ENCODE results near the gene UVRAG.

UVRAG gene

GRCh38 chr11:76131142-76131541 lies 316.1 kb downstream of the UVRAG start:
- in situ Hi-C loops (cut with HindIII; ENCODE audit: low sequenced_read_pairs), result no loop called here

GRCh38 chr11:76131671-76132631 lies 316.9 kb downstream of the UVRAG start:
- in situ Hi-C loops (cut with HindIII; ENCODE audit: low sequenced_read_pairs), result no loop called here

- in situ Hi-C loops (cut with HindIII; ENCODE audit: low sequenced_read_pairs), result no loop called here
Measured at GRCh38 chr11:76134239-76134638, 319.2 kb downstream of the UVRAG start.

- in situ Hi-C loops (cut with HindIII; ENCODE audit: low sequenced_read_pairs), result no loop called here
Measured at GRCh38 chr11:76135491-76135890, 320.5 kb downstream of the UVRAG start.

- in situ Hi-C loops (cut with HindIII; ENCODE audit: low sequenced_read_pairs), result no loop called here
Measured at GRCh38 chr11:76139314-76139713, 324.3 kb downstream of the UVRAG start.

GRCh38 chr11:76140912-76141574 lies 326.0 kb downstream of the UVRAG start:
- in situ Hi-C loops (cut with HindIII; ENCODE audit: low sequenced_read_pairs), result no loop called here

- in situ Hi-C loops (cut with HindIII; ENCODE audit: low sequenced_read_pairs), result no loop called here
Measured at GRCh38 chr11:76141901-76142588, 327.0 kb downstream of the UVRAG start.

- in situ Hi-C loops (cut with HindIII; ENCODE audit: low sequenced_read_pairs), result no loop called here
Measured at GRCh38 chr11:76143274-76143673, 328.3 kb downstream of the UVRAG start.

GRCh38 chr11:76147106-76147740 lies 332.2 kb downstream of the UVRAG start:
- in situ Hi-C loops (cut with HindIII; ENCODE audit: low sequenced_read_pairs), result no loop called here

- in situ Hi-C loops (cut with HindIII; ENCODE audit: low sequenced_read_pairs), result no loop called here
Measured at GRCh38 chr11:76148231-76148630, 333.2 kb downstream of the UVRAG start.

- in situ Hi-C loops (cut with HindIII; ENCODE audit: low sequenced_read_pairs), result no loop called here
Measured at GRCh38 chr11:76148941-76149613, 334.1 kb downstream of the UVRAG start.

GRCh38 chr11:76149713-76150112 lies 334.7 kb downstream of the UVRAG start:
- in situ Hi-C loops (cut with HindIII; ENCODE audit: low sequenced_read_pairs), result no loop called here

- in situ Hi-C loops (cut with HindIII; ENCODE audit: low sequenced_read_pairs), result no loop called here
Measured at GRCh38 chr11:76150141-76150540, 335.1 kb downstream of the UVRAG start.

GRCh38 chr11:76151556-76152085 lies 336.6 kb downstream of the UVRAG start:
- in situ Hi-C loops (cut with HindIII; ENCODE audit: low sequenced_read_pairs), result no loop called here

- in situ Hi-C loops (cut with HindIII; ENCODE audit: low sequenced_read_pairs), result no loop called here
Measured at GRCh38 chr11:76152086-76152681, 337.2 kb downstream of the UVRAG start.

GRCh38 chr11:76152741-76153570 lies 337.9 kb downstream of the UVRAG start:
- in situ Hi-C loops (cut with HindIII; ENCODE audit: low sequenced_read_pairs), result no loop called here

GRCh38 chr11:76153571-76153923 lies 338.5 kb downstream of the UVRAG start:
- in situ Hi-C loops (cut with HindIII; ENCODE audit: low sequenced_read_pairs), result no loop called here

- in situ Hi-C loops (cut with HindIII; ENCODE audit: low sequenced_read_pairs), result no loop called here
Measured at GRCh38 chr11:76155500-76156227, 340.7 kb downstream of the UVRAG start.

Measured in endothelial cell of hepatic sinusoid (primary cell).